ENCODE data around the gene NAT9. TPM values are rescaled to one million over a fixed set of nuclear protein-coding genes. Genes with fewer than 3 reads are reported as not detected.

Gene NAT9
- total RNA-seq, 1 donor, result 20.2 TPM

DNA sequence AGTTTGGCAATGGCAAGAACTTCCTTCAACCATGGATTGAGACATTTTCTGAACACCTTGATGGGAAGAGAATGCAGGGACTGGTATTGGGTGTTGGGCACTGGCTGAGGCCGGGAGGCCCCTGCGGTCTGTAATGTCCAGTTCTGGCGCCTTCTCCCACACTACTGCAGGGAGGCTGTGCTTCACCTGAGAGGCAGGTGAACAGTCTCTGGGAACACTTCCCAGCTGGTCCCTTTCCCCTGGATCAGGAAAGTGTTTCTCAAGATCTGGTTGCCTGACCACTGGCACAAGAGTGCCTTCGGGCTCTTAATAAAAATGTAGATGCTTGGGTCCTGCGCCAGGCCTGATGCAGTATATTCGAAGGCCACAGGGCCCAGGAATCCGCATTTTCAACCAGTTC lies 28.5 kb upstream of the NAT9 start:
- TF ChIP-seq, protein P1, sequence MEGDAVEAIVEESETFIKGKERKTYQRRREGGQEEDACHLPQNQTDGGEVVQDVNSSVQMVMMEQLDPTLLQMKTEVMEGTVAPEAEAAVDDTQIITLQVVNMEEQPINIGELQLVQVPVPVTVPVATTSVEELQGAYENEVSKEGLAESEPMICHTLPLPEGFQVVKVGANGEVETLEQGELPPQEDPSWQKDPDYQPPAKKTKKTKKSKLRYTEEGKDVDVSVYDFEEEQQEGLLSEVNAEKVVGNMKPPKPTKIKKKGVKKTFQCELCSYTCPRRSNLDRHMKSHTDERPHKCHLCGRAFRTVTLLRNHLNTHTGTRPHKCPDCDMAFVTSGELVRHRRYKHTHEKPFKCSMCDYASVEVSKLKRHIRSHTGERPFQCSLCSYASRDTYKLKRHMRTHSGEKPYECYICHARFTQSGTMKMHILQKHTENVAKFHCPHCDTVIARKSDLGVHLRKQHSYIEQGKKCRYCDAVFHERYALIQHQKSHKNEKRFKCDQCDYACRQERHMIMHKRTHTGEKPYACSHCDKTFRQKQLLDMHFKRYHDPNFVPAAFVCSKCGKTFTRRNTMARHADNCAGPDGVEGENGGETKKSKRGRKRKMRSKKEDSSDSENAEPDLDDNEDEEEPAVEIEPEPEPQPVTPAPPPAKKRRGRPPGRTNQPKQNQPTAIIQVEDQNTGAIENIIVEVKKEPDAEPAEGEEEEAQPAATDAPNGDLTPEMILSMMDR (IDR thresholded peaks at IDR 0.05; ENCODE audit: insufficient read depth, low read length), result no peak
- H3K4me3 ChIP-seq (ENCODE audit: low read depth, low read length), result no peak overlapping the region
- no peak for DNase-seq (ENCODE audit: low read depth)

DNA sequence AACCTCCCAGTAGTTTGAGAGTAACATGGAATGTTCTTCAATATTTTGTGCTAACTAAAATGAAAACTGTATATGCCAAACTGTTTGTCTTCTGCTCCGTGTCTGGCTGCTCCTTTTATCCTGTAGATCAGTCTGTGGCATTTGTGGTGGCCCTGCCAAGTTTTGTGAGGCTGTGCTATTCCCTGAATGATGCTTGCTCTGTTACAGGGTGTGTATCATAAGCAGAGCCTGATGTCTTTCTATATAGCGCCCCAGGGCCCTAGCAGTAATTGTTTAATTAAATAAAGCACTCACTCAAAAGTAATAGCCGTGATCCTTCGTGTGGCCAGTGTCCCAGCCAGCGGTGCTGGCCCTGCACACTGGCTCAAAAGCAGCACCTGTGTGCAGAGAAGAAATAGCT lies 27.8 kb upstream of the NAT9 start:
- TF ChIP-seq, protein P1 (IDR thresholded peaks at IDR 0.05; ENCODE audit: insufficient read depth, low read length), result no peak
- no peak overlapping the region for H3K4me3 ChIP-seq (ENCODE audit: low read depth, low read length)

DNA sequence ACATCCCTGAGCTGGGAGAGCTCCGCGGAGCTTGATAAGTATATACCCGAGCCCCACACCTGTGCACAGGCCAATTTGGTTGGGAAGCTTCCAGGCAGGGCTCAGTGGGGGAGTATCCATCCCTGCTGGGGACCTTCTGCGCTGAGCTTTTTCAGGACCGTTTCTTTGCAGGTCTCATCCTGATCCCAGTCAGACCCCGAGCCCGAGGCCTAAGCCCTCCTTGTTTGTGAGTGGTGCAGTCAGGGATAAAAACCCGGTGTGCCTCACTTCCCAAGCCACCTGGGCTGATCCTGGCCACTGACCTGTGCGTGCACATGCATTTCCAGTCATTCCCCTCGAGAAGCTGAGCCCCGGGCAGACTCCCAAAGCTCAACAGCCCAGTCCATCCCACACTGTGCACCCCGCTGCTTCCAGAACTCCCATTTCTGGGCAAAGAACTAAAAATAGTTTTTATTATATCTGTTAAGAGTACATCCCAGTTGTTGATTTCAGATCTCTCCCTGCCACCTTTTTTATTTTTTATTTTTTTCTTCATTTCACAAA lies 27.3 kb upstream of the NAT9 start:
- H3K4me3 ChIP-seq (ENCODE audit: low read depth, low read length), result no peak overlapping the region
- DNase-seq (ENCODE audit: low read depth), result no peak
- TF ChIP-seq, protein P1 (IDR thresholded peaks at IDR 0.05; ENCODE audit: insufficient read depth, low read length), result no peak

More for the DNA sequence above, 27.8 kb upstream of the NAT9 start:
- no peak for DNase-seq (ENCODE audit: low read depth)

GRCh38 chr17:74801896-74802295 lies 25.8 kb upstream of the NAT9 start:
- TF ChIP-seq, protein P1 (IDR thresholded peaks at IDR 0.05; ENCODE audit: insufficient read depth, low read length), result no peak
- DNase-seq (ENCODE audit: low read depth), result no peak

GRCh38 chr17:74800531-74800930 lies 24.4 kb upstream of the NAT9 start:
- TF ChIP-seq, protein P1 (IDR thresholded peaks at IDR 0.05; ENCODE audit: insufficient read depth, low read length), result no peak
- DNase-seq (ENCODE audit: low read depth), result no peak
- no peak overlapping the region for H3K4me3 ChIP-seq (ENCODE audit: low read depth, low read length)

More at GRCh38 chr17:74801896-74802295, 25.8 kb upstream of the NAT9 start:
- no peak overlapping the region for H3K4me3 ChIP-seq (ENCODE audit: low read depth, low read length)

GRCh38 chr17:74799097-74799496 lies 23.0 kb upstream of the NAT9 start:
- no peak overlapping the region for H3K4me3 ChIP-seq (ENCODE audit: low read depth, low read length)
- TF ChIP-seq, protein P1 (IDR thresholded peaks at IDR 0.05; ENCODE audit: insufficient read depth, low read length), result no peak
- no peak for DNase-seq (ENCODE audit: low read depth)

GRCh38 chr17:74798239-74798707 lies 22.1 kb upstream of the NAT9 start:
- no peak for DNase-seq (ENCODE audit: low read depth)
- TF ChIP-seq, protein P1 (IDR thresholded peaks at IDR 0.05; ENCODE audit: insufficient read depth, low read length), result no peak
- H3K4me3 ChIP-seq (ENCODE audit: low read depth, low read length), result no peak overlapping the region
